Stimulated activated naive CD4-positive, alpha-beta T cell (primary cell): ENCODE data around the gene TBC1D1.

Source experiments
- DNase-seq, 6 experiments: peaks; one replicate each; lab custom pipeline; 2025; lab: John Stamatoyannopoulos, UW

TBC1D1 gene

DNA sequence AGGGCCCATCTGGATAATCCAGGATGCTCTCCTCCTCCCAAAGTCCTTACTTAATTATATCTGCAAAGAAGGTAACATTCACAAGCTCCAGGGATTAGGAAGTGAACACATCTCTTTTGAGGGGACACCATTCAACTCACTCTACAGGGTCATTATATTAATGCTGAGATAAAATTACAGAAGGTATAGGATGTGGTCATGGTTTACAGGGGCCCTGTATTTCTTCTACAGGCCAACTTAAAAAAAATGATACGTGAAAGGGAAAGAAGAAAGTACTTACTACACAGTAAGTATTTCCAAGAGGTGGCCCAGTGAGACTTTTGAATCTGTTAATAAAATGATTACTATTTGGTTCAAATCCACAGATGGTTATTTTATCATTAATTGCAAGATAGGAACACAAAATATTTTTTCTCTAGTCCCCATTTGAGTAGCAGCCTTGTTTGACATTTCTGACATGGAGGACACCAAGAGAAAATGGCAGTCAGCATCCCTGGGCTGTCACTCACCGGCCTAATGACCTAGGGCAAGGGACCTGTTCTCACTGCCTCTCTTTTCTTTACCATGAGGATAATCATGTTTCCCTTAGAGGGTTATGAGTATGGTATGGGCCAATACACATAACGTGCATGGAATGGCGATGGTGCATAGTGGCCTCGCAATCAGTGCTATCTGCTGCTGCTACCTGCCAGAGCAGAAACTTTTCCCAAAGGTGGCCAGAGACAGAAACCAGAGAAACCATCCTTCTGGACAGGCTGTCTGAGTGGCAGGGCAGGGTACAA lies 209.8 kb downstream of the TBC1D1 start:
- no peak for DNase-seq

DNA sequence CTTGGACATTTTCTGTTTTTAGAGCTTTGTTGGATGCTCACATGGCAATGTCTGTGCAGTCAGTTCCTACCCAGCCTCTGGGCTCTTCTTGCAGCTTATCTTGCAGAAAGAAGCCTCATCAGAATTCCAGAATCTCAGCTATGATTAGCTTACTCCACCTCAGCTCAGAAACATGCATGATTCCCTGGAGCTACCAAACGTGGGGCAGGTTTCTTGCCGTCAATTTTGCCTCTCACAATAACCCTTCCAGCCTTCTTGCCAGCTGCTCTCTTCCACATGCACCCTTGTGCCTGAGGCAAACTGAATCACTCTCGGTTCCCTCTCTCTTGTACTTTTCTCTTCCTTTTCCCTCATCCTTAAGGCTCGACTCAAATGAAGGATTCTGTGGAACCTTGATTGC lies 210.7 kb downstream of the TBC1D1 start:
- no peak for DNase-seq

DNA sequence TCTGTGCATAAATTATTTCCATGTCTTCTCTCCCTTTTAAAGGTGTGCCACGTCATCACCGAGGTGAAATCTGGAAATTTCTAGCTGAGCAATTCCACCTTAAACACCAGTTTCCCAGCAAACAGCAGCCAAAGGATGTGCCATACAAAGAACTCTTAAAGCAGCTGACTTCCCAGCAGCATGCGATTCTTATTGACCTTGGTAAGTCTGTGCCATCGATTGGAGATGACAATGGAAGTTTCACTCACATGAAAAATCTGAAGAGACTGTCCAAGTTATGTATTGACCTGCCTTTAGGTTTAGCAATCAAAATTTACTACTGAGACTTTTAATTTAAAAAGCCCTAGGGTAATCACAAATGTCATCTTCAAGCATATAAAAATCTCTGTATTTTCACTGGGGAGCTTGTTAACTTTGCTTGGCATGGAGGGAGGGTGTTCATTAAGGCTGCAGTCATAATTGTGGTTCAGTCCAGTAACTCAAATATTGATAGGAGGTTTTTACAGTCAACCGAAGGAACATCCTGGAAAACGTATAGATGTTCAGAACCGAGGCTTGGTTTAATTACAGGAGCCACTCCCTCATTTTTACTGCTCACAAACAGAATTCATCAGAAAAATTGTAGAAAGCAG lies 212.2 kb downstream of the TBC1D1 start:
- no peak for DNase-seq

DNA sequence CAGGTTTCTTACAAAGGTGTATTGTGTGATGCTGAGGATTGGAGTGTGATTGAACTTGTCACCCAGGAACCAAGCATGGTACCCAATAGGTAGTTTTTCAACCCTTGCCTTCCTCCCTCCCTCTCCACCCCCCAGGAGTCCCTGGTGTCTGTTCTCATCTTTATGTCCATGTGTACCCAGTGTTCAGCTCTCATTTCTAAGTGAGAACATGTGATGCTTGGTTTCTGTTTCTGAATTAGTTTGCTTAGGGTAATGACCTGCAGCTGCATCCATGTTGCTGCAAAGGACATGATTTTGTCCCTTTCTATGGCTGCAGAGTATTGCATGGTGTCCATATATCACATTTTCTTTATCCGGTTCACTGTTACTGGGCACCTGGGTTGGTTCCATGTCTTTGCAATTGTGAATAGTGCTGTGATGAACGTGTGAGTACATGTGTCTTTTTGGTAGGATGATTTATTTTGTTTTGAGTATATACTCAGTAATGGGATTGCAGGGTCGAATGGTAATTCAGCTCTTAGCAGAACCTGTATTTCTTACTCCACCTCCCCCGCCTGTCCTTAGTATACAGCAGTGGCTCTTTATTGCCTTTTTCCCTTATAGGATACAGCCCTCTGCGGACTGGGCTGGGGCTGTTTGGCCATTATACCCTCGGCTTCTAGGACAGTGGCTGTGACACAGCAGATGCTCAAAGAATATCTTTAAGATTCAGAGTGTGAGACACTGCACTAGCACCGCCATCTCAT lies 214.8 kb downstream of the TBC1D1 start:
- DNase-seq: no peak

DNA sequence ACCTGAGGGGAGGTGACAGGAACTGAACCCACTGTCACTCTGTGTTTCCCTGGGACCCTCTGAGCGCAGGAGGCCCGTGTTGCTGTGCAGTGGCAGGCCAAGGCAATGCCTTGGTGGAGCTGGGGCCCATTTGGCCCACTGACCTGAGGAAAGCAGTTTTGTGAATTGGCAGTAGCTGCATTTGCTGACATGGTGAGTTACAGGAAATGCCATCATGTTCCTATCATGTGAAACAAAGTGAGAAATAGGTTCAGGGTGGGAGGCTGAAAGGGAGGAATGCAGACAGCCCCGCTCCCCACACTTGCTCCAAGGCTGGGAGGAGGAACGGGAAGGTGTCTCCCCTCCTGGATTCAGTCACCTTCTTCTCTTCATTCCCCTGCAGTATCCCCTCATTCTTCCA lies 215.4 kb downstream of the TBC1D1 start:
- no peak for DNase-seq

DNA sequence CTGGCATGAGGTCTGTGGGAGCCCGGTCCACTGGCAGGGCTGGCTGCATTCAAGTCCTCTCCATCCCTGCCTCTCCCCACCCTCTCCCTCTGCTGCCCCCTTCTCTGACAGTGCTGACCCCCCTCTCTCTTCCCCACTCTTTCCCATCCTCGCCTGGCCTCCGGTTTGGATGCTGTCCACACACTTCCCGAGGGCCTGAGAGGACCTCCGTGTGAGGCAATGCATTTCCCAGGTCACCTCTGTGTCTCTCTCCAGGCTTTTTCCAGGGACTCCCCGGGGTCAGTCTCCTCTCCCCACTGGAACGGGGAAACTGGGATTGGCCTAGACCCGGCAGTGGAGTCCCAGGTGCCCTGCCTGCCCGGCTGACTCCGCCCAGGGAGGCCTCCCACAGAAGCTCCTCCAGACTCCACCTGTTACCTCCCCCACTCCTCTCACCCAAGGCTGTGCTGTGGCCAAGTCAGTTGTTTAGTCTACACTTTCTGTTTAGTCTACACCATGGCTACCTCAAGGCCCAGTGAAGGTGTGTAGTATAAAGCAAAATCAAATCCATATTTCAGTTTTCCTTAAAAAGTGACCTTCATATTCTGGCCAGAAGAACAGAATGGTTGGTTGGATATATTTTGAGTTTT lies 216.1 kb downstream of the TBC1D1 start:
- no peak for DNase-seq

DNA sequence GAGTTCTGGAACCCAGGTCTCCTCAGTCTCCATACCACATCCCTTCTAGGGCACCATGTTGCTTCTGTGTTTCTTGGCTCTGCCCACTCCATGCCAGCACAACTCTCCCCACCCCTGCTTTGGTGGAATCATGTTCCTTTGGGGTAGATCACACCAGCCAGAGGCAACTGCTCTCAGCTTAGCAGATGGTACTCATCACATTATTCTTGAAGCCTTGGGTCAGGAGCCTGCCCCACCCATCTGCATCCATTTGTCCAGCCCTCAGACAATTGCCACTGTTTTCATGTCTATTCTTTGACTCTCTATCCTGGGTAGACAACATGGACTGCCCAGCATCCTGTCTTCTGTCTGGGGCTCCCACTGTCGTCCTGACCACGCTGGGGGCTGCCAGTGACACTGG lies 216.9 kb downstream of the TBC1D1 start:
- no peak for DNase-seq

DNA sequence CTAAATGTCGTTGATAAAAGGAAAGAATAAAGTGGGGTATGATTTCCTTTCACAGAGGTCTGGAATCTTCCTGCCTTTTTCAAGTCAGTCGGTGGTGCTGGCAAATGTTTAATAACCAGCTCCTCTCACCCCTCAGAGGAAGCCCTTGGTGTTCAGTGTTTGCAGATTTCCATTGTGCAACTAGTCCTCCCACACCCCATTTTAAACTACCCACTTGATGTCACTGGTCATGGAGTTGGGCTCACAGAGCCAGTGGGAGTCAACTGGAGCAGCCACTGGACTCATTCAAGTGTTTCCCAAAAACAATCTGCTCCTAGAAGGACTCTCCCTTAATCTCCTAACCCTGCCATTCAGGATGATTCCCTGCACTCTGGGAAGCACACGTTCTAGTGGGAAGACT lies 218.5 kb downstream of the TBC1D1 start:
- no peak for DNase-seq

DNA sequence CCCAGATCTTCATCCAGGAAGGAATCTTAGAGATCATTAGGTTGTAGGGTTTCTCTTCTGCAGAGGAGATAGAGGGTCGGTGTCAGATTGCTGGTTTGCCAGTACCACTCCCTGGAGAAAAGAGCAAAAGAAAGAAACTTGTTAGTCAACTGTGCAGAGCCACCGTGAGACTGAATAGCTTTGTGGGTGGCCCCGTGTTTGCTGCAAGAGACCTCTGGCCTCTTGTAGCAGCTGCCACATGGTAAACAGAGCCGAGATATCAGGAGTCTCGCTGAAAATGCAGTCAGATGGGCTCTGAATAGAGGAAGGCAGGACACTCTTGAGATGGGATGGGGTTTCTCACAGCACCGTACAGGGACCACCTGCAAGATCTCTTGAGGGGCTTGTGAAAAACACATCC lies 219.0 kb downstream of the TBC1D1 start:
- DNase-seq: no peak

DNA sequence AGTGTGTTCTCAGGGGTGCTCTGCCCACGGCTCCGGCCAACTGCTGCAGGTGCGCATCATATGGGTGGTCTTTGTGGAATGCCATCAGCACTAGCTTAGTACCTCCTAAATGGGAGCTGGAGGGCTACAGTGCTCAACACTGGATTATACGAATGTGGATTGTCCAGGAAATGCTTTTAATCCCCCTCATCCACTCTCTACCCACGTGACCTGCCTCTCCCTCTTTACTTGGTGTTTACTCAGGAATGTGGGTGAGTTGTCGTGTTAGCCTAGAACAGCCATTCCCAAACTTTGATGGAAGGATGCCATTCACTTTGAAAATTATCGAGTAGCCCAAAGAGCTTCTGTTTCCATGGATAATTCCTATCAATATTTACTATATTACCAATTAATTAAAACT lies 220.1 kb downstream of the TBC1D1 start:
- DNase-seq: no peak

DNA sequence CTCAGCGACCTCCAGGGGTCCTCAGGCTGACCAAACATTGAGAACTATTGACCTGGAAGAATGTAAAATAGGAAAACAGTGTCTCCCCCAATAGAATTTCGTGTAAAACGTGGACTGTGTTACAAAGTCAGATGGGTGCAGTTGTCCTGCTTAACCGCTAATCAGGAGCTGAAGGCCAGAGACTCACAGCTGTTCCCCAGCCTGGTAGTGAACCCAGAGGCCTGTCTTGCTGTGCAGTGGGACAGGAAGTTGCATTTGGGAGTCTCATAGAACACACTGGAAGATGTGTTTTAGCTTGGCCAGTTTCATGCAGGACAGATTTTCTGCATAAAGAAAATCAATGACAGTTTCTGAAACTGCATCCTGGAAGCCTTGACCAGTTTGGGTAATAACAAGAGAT lies 220.8 kb downstream of the TBC1D1 start:
- DNase-seq: no peak

DNA sequence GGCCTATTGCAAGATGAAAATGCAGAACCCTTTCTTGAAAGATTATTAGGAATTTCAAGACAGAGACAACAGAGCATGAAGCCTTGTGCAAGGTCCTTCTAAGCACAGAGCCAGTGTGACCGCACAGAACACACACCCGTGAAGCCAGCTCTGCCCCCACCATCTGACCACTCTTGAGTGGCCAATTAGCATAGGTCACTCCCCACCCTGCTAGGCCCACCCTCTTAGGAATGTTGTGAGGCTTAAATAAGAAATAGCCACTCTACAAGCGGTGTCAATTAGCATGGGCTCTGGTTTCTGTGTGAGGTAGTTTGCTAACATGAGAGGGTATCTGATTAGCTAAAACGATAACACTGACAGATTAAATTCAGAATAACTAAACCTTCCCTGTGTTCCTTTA lies 222.2 kb downstream of the TBC1D1 start:
- DNase-seq: no peak

DNA sequence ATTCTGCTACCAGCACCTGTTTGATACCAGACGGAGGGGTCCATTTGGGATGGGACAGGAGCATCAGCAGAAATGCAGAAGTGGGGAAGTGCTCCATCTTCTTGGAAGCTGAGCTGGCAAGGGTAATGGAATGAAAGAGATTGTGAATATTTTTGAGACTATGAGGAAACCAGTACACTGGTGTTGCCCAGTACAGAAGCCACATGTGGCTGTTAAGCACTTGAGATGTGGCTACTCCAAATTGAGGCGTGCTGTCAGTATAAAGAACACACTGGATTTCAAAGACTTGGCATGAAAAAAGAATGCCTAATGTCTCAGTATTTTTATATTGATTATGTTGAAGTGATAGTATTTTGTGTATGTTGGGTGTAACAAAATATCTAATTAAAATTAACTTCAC lies 222.7 kb downstream of the TBC1D1 start:
- DNase-seq: no peak

DNA sequence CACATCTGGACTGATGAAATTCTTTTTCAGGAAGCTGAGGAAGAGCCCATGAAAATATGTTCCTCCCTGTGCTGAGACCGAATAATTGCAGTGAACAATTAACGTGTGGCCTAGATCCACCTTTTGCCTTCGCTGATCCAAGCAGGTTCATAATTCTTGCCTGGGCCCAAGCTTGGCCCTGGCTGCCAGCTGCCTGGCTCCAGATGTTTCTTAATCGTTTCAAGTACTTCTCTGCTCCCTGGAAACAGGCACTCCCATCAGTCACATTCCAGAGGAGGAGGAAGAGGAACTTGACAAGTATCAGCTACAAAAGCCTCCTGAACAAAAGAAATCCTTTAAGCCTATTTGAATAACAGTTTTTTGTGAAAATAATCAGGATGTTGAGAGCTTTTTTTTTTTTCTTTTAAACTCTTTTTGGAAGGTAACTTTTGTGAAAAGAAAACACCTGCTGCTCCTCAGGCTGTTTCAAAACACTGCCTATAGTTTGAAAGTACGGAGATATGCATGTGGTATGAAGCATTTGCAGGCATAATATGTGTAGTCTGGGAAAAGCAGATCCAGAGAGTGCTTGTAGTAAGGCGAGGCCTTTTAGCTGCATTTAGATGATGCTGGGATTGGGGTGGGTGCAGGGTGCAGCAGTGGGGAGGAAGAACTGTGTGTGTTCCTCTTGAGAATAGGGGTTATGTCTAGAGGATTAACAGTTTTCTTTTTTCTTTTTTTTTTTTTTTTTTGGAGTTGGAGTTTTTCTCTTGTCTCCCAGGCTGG lies 223.7 kb downstream of the TBC1D1 start:
- DNase-seq: no peak

DNA sequence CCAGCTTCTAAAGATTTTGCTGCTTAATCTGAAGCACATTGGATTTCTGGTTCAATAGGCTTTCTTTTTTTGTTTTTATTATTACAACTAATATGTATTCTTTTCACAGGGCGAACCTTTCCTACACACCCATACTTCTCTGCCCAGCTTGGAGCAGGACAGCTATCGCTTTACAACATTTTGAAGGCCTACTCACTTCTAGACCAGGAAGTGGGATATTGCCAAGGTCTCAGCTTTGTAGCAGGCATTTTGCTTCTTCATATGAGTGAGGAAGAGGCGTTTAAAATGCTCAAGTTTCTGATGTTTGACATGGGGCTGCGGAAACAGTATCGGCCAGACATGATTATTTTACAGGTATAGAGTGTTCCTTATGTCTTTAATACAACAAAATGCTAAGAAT lies 224.7 kb downstream of the TBC1D1 start:
- no peak for DNase-seq

DNA sequence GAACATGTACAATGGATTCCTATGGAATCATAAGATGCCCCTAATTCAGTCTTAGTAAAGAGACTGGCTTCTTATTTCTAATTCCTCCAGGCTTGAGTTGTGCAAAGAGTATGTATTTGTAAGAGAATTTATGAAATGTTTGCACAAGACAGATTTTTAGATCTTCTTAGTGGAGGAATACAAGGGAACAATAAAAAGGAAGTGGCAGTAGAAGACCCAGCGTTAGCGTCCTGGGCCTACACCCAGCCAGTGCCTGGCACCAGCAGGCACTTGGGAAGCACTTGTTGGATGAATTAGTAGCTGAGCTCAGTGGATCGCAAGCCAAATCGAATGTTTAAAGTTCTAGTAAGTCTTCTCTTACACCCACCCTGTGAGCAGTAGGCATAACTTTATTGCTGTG lies 226.7 kb downstream of the TBC1D1 start:
- DNase-seq: no peak

DNA sequence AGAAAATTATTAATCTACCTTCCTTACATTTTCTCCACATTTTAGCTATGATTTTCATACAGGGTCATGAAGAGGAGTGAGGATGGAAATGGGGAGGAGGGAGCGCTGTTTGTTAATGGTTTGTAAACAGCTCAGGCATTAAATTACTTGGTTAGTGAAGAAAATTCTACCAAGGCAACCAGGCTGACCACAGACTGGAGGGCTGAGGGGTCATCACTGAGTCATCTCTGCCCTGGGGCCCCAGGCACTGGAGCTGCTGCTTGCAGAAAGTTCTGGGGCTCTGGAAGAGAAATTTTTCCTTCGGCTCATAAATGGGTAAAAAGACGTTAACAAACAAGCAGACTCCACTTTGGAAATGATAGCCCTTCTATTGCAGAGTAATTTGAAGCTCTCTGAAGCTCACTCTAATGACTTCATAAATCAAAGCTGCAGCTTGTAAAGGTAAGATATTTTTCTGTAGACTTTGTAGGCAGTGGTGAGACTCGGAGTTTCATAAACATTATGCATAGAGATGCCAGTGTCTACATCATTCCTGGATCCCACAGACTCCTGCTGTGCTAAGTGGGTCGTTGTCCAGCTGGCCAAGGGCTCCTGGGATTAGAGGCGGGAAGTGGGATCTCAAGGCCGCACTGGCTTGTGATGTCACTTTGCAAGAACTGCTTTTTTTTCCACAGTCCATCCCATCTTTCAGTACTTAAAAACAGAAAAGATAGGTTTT lies 228.9 kb downstream of the TBC1D1 start:
- DNase-seq: no peak

DNA sequence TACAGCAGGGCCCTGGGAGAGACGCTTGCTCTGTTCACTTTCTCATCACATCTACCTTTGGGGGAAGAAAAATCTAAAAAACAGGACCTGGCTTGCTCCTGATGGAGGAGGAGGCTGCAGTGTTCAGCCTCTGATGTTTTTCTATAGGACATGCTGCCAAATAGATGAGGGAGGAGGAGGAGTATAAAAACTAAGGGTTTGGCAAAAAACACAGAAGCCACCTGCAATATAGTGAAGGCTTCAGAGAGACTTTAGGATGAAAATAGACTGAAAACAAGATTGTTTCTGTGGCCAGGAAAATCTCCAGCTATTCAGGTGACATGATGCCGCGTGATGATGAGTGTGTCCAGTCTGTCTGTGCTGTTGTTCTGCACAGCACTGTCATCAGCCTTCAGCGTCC lies 229.9 kb downstream of the TBC1D1 start:
- no peak for DNase-seq

DNA sequence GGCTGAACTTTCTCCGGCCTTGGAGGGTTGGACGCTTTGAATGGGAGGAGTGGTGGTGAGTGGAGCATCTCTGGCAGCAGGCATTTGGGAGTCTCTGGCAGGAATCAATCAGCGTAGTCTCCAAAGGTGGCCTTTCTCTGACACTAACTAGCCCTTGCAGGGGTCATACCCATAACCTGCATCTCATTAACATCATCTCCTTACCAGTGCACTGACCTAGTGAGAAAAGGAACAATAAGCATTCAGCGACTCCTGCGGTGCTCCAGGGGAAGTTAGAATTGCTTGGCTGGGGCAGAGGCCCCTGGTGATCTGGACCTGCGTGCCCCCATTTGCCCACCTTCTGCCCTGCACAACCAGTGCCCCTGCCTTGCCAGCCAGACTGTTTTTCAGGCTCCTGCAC lies 231.2 kb downstream of the TBC1D1 start:
- DNase-seq: no peak

DNA sequence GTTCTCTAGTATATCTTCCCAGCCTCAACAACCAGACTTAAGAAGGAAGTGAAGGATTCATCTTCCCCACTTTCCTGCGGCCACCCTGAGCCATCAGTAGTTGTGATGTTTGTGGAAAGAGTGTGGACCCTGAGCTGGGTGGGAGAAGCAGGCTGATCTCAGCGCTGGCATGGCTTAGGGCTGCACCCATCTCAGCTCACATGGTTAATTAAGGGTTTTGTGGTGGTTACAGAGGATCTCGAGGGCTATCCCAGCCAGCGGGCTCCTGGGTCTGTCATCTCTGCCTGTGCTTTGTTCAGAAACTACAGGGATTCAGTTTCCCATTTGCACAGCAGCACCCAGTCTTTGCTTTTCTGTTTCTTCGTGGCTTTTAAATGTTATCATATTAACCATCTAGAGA lies 232.7 kb downstream of the TBC1D1 start:
- no peak for DNase-seq

DNA sequence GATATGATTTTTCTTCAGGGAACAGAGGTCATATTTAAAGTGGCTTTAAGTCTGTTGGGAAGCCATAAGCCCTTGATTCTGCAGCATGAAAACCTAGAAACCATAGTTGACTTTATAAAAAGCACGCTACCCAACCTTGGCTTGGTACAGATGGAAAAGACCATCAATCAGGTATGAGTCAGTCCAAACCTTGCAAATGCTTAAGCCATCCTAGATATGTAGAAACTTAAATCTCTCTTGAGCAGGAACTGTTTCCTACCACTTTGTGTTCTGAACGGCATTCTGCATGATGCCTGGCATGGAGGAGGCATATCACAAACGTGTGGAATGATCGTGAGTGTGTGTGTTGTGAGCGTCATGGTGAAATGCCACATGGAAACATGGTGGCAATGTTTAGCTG lies 234.1 kb downstream of the TBC1D1 start:
- DNase-seq: no peak
